HEK293 (cell line): ENCODE results near the gene CFAP410.
A peak's percentile ranks its signal among the peaks of the same experiment; 100 is the strongest.

Experiments
- EGR2 ChIP-seq: fragments of 450-650 bp; formaldehyde crosslinking; IDR thresholded peaks from 2 replicates; pipeline ENCODE4 v1.5.1; 2016; ENCODE audit warnings: low read depth, missing biosample characterization, missing genetic modification characterization
- GLIS2 ChIP-seq: fragments of 450-650 bp; formaldehyde crosslinking; IDR thresholded peaks from 2 replicates; pipeline ENCODE4 v1.5.1; 2016; ENCODE audit warnings: missing biosample characterization, missing genetic modification characterization
- KLF8 ChIP-seq: fragments of 450-650 bp; formaldehyde crosslinking; IDR thresholded peaks from 2 replicates; pipeline ENCODE4 v1.5.1; 2016; ENCODE audit warnings: missing biosample characterization, missing genetic modification characterization
- SP7 ChIP-seq: fragments of 450-650 bp; formaldehyde crosslinking; IDR thresholded peaks from 2 replicates; pipeline ENCODE4 v1.5.1; 2016; ENCODE audit warnings: missing biosample characterization, missing genetic modification characterization
- WT1 ChIP-seq: fragments of 450-650 bp; formaldehyde crosslinking; IDR thresholded peaks from 2 replicates; pipeline ENCODE4 v1.5.1; 2016; ENCODE audit warnings: missing biosample characterization, missing genetic modification characterization
- ZBTB17 ChIP-seq: fragments of 450-650 bp; formaldehyde crosslinking; IDR thresholded peaks from 2 replicates; pipeline ENCODE4 v1.5.1; 2016; ENCODE audit warnings: missing biosample characterization, missing genetic modification characterization
- ZBTB48 ChIP-seq: fragments of 450-650 bp; formaldehyde crosslinking; IDR thresholded peaks from 2 replicates; pipeline ENCODE4 v1.5.1; 2016; ENCODE audit warnings: missing biosample characterization, missing genetic modification characterization
- ZEB2 ChIP-seq: fragments of 450-650 bp; formaldehyde crosslinking; IDR thresholded peaks from 2 replicates; pipeline ENCODE4 v1.5.1; 2016; ENCODE audit warnings: missing biosample characterization, missing genetic modification characterization
- ZNF10 ChIP-seq: fragments of 450-650 bp; formaldehyde crosslinking; IDR thresholded peaks from 2 replicates; pipeline ENCODE4 v1.5.1; 2017; ENCODE audit warnings: missing biosample characterization, missing genetic modification characterization
- ZNF174 ChIP-seq: fragments of 450-650 bp; formaldehyde crosslinking; IDR thresholded peaks from 2 replicates; pipeline ENCODE4 v1.5.0; 2017; ENCODE audit warnings: missing biosample characterization, mild to moderate bottlenecking, missing genetic modification characterization
- ZNF266 ChIP-seq: fragments of 450-650 bp; formaldehyde crosslinking; IDR thresholded peaks from 2 replicates; pipeline ENCODE4 v1.5.1; 2016; ENCODE audit warnings: missing biosample characterization, missing genetic modification characterization, low read depth
- ZNF311 ChIP-seq: fragments of 450-650 bp; formaldehyde crosslinking; IDR thresholded peaks from 2 replicates; pipeline ENCODE4 v1.5.1; 2017; ENCODE audit warnings: missing biosample characterization, missing genetic modification characterization, borderline replicate concordance
- ZNF350 ChIP-seq: fragments of 450-650 bp; formaldehyde crosslinking; IDR thresholded peaks from 2 replicates; pipeline ENCODE4 v1.5.0; 2017; ENCODE audit warnings: missing biosample characterization, mild to moderate bottlenecking, missing genetic modification characterization
- ZNF645 ChIP-seq: fragments of 450-650 bp; formaldehyde crosslinking; IDR thresholded peaks from 2 replicates; pipeline ENCODE4; 2016; ENCODE audit warnings: missing biosample characterization, missing genetic modification characterization
- ZNF664 ChIP-seq: fragments of 450-650 bp; formaldehyde crosslinking; IDR thresholded peaks from 2 replicates; pipeline ENCODE4 v1.5.1; 2016; ENCODE audit warnings: missing biosample characterization, missing genetic modification characterization
- ZNF701 ChIP-seq: fragments of 450-650 bp; formaldehyde crosslinking; IDR thresholded peaks from 2 replicates; pipeline ENCODE4 v1.5.1; 2016; ENCODE audit warnings: missing biosample characterization, missing genetic modification characterization
- ZNF76 ChIP-seq: fragments of 450-650 bp; formaldehyde crosslinking; IDR thresholded peaks from 2 replicates; pipeline ENCODE4; 2016; ENCODE audit warnings: low read depth, missing biosample characterization, missing genetic modification characterization, borderline replicate concordance
- TF ChIP-seq, protein P1 (sequence below): fragments of 450-650 bp; formaldehyde crosslinking; optimal IDR thresholded peaks from 2 replicates; pipeline ENCODE3; 2016; ENCODE audit warnings: missing biosample characterization, mild to moderate bottlenecking, missing genetic modification characterization
- TF ChIP-seq, protein P2 (sequence below): fragments of 450-650 bp; formaldehyde crosslinking; IDR thresholded peaks from 2 replicates; pipeline ENCODE4 v1.5.1; 2016; ENCODE audit warnings: missing biosample characterization, missing genetic modification characterization
- TF ChIP-seq, protein P3 (sequence below): fragments of 450-650 bp; formaldehyde crosslinking; IDR thresholded peaks from 2 replicates; pipeline ENCODE4 v1.5.1; 2016; ENCODE audit warnings: missing biosample characterization, missing genetic modification characterization

The CFAP410 gene

DNA sequence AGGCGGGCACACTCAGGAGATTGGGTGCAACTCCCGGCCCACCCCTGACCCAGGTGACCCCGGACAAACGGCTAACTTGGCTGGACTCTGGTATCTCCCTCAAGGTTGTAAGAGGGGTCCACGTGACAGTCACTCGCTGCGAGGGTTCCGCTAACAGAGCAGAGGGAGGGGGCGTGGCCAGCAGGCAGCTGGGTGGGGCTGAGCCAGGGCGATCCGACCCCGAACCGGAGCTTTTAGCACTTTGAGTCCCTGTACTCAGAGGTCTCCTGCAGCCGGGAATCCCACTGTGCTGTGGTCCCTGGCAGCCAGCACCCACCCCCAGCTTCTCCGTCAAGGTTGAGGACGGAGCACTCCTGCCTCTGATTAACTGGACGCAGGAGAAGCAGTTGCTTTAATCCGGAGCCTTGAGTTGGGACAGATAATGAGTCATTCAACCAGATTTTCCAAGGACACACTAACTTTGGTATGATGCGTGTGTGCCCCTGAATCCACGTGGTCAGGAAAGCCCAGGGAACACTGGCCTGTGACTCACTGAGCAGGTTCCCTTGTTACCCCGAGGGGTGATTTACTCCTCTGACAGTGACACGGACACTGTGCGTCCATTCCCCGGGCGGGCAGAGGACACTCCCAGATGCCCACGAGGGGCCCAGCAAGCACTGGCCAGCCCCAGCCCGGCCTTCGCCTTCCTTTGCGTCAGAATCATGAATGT lies 31.0 kb upstream of the CFAP410 start (continued):
- TF ChIP-seq, protein P1, sequence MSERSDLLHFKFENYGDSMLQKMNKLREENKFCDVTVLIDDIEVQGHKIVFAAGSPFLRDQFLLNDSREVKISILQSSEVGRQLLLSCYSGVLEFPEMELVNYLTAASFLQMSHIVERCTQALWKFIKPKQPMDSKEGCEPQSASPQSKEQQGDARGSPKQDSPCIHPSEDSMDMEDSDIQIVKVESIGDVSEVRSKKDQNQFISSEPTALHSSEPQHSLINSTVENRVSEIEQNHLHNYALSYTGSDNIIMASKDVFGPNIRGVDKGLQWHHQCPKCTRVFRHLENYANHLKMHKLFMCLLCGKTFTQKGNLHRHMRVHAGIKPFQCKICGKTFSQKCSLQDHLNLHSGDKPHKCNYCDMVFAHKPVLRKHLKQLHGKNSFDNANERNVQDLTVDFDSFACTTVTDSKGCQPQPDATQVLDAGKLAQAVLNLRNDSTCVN (tag by site-specific recombination), result peak; percentile 10
- TF ChIP-seq EGR2 (peak; percentile 35), ZNF350 (tag by site-specific recombination) (no peak), ZEB2 (tag by site-specific recombination) (0 out of 2 replicates have a peak, but pooled peaks have one; percentile 50), ZBTB48 (peak; percentile 93), SP7 (tag by site-specific recombination) (peak; percentile 60), GLIS2 (tag by site-specific recombination) (peak; percentile 45; the same call in 1 of the 2 replicates), ZNF266 (no peak), ZNF76 (tag by site-specific recombination) (0 out of 2 replicates have a peak, but pooled peaks have one; percentile 17), ZNF645 (tag by site-specific recombination) (no peak), ZNF664 (tag by site-specific recombination) (no peak), ZNF174 (no peak), KLF8 (tag by site-specific recombination) (peak; percentile 45; the same call in 1 of the 2 replicates), ZNF311 (no peak), ZNF10 (tag by site-specific recombination) (peak; percentile 93), ZBTB17 (tag by site-specific recombination) (peak; percentile 94), WT1 (tag by site-specific recombination) (peak; percentile 13; the same call in 1 of the 2 replicates), ZNF701 (tag by site-specific recombination) (no peak)
- TF ChIP-seq, protein P2, sequence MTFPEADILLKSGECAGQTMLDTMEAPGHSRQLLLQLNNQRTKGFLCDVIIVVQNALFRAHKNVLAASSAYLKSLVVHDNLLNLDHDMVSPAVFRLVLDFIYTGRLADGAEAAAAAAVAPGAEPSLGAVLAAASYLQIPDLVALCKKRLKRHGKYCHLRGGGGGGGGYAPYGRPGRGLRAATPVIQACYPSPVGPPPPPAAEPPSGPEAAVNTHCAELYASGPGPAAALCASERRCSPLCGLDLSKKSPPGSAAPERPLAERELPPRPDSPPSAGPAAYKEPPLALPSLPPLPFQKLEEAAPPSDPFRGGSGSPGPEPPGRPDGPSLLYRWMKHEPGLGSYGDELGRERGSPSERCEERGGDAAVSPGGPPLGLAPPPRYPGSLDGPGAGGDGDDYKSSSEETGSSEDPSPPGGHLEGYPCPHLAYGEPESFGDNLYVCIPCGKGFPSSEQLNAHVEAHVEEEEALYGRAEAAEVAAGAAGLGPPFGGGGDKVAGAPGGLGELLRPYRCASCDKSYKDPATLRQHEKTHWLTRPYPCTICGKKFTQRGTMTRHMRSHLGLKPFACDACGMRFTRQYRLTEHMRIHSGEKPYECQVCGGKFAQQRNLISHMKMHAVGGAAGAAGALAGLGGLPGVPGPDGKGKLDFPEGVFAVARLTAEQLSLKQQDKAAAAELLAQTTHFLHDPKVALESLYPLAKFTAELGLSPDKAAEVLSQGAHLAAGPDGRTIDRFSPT (tag by site-specific recombination), result no peak
- TF ChIP-seq, protein P3, sequence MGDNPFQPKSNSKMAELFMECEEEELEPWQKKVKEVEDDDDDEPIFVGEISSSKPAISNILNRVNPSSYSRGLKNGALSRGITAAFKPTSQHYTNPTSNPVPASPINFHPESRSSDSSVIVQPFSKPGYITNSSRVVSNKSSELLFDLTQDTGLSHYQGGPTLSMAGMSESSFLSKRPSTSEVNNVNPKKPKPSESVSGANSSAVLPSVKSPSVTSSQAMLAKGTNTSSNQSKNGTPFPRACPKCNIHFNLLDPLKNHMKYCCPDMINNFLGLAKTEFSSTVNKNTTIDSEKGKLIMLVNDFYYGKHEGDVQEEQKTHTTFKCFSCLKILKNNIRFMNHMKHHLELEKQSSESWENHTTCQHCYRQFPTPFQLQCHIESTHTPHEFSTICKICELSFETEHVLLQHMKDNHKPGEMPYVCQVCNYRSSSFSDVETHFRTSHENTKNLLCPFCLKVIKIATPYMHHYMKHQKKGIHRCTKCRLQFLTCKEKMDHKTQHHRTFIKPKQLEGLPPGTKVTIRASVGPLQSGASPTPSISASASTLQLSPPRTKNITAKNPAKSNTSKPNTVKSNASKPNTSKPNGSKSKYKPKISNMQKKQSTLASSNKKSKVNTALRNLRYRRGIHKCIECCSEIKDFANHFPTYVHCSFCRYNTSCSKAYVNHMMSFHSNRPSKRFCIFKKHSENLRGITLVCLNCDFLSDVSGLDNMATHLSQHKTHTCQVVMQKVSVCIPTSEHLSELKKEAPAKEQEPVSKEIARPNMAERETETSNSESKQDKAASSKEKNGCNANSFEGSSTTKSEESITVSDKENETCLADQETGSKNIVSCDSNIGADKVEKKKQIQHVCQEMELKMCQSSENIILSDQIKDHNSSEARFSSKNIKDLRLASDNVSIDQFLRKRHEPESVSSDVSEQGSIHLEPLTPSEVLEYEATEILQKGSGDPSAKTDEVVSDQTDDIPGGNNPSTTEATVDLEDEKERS (tag by site-specific recombination), result no peak
- TF ChIP-seq, all 188 proteins: peak for 28
